IMR-90 (cell line): ENCODE data around the gene COL25A1. TPM values are rescaled to one million over a fixed set of nuclear protein-coding genes. Genes with fewer than 3 reads are reported as not detected.

Source experiments
- ATAC-seq: fragments of 200-7000 bp; cut with Tn5 transposase; 2 replicates; pipeline ENCODE4 v1.9.1; 2020; ENCODE audit warnings: low read depth, mild to moderate bottlenecking, moderate library complexity
- BruUV-seq: library from RNA; stranded (reverse); fragments of 400-500 nt; replicated peaks from 2 replicates; lab custom pipeline; 2021; lab: Mats Ljungman, UMichigan
- CTCF ChIA-PET: fragments of 300-600 bp; formaldehyde crosslinking; extraction: SDS; loops from one replicate; lab custom pipeline; 2021; ENCODE audit warnings: antibody characterized with exemption; lab: Yijun Ruan, JAX
- POLR2A ChIA-PET: fragments of 300-600 bp; sonication (Branson Sonifier 250); formaldehyde crosslinking; loops from one replicate; lab custom pipeline; 2022; ENCODE audit warnings: antibody characterized with exemption; ENCODE audit not compliant: unreplicated experiment; lab: Charles Lee
- DNase-seq: peaks from one replicate; pipeline ENCODE4 v3.0.0; 2013
- H2AFZ ChIP-seq: replicated peaks from 2 replicates; pipeline ENCODE3; 2013; ENCODE audit warnings: low read length, mild to moderate bottlenecking; ENCODE audit not compliant: poor library complexity
- H2AK5ac ChIP-seq: 2 replicates; pipeline ENCODE4 v1.6.1; 2013; ENCODE audit warnings: low read depth, low read length, inconsistent platforms
- H2AK9ac ChIP-seq: replicated peaks from 2 replicates; pipeline ENCODE3; 2013; ENCODE audit warnings: mild to moderate bottlenecking, low read depth, low read length, moderate library complexity; ENCODE audit not compliant: poor library complexity
- H2BK120ac ChIP-seq: 2 replicates; pipeline ENCODE4 v1.6.1; 2013; ENCODE audit warnings: low read depth, low read length, inconsistent platforms
- H2BK15ac ChIP-seq: 3 replicates; pipeline ENCODE4 v1.6.1; 2013; ENCODE audit warnings: low read depth, low read length, inconsistent platforms
- H2BK20ac ChIP-seq: 2 replicates; pipeline ENCODE4 v1.6.1; 2013; ENCODE audit warnings: low read depth, mild to moderate bottlenecking, inconsistent platforms, low read length, moderate library complexity
- H2BK5ac ChIP-seq: 2 replicates; pipeline ENCODE4 v1.6.1; 2013; ENCODE audit warnings: mild to moderate bottlenecking, low read depth, low read length, inconsistent platforms; ENCODE audit not compliant: poor library complexity, severe bottlenecking
- H3K14ac ChIP-seq: replicated peaks from 2 replicates; pipeline ENCODE4 v1.6.1; 2013; ENCODE audit warnings: low read depth, low read length, inconsistent platforms
- H3K18ac ChIP-seq: 2 replicates; pipeline ENCODE4 v1.6.1; 2013; ENCODE audit warnings: low read depth, low read length, control low read depth
- H3K23ac ChIP-seq: 2 replicates; pipeline ENCODE4 v1.6.1; 2013; ENCODE audit warnings: low read depth, low read length, inconsistent platforms
- H3K27ac ChIP-seq: 2 replicates; pipeline ENCODE4 v1.5.1; 2013; ENCODE audit warnings: mild to moderate bottlenecking, control low read depth, low read length; ENCODE audit not compliant: insufficient read depth
- H3K27me3 ChIP-seq: 2 replicates; pipeline ENCODE4 v1.6.1; 2013; ENCODE audit warnings: low read length; ENCODE audit not compliant: control insufficient read depth, insufficient read depth
- H3K36me3 ChIP-seq: 2 replicates; pipeline ENCODE4 v1.6.1; 2013; ENCODE audit warnings: low read length, mixed read lengths; ENCODE audit not compliant: control insufficient read depth, insufficient read depth
- H3K4ac ChIP-seq: 2 replicates; pipeline ENCODE4 v1.6.1; 2013; ENCODE audit warnings: low read depth, low read length, inconsistent platforms
- H3K4me1 ChIP-seq: 2 replicates; pipeline ENCODE4 v1.6.1; 2013; ENCODE audit warnings: low read length, mixed read lengths; ENCODE audit not compliant: control insufficient read depth, insufficient read depth
- H3K4me2 ChIP-seq: 2 replicates; pipeline ENCODE4 v1.6.1; 2013; ENCODE audit warnings: low read depth, mild to moderate bottlenecking, control low read depth, low read length, moderate library complexity
- H3K4me3 ChIP-seq: 2 replicates; pipeline ENCODE4 v1.5.1; 2013; ENCODE audit warnings: low read depth, mild to moderate bottlenecking, control low read depth, low read length, moderate library complexity; ENCODE audit not compliant: insufficient read depth
- H3K56ac ChIP-seq: 2 replicates; pipeline ENCODE4 v1.6.1; 2013; ENCODE audit warnings: low read length, inconsistent platforms; ENCODE audit not compliant: insufficient read depth; ENCODE audit errors: extremely low read depth
- H3K79me1 ChIP-seq, 2 experiments: 2 replicates each; pipeline ENCODE4 v1.6.1; 2013; ENCODE audit warnings: low read length in 2 of 2, inconsistent platforms in 1 of 2, low read depth in 1 of 2
- H3K9ac ChIP-seq: 2 replicates; pipeline ENCODE4 v1.6.1; 2013; ENCODE audit warnings: low read depth, low read length, control low read depth
- H3K9me1 ChIP-seq: 2 replicates; pipeline ENCODE4 v1.6.1; 2013; ENCODE audit warnings: low read length, inconsistent platforms; ENCODE audit not compliant: insufficient read depth
- H3K9me3 ChIP-seq: 2 replicates; pipeline ENCODE4 v1.6.1; 2013; ENCODE audit warnings: low read length; ENCODE audit not compliant: control insufficient read depth, insufficient read depth
- H4K20me1 ChIP-seq: 2 replicates; pipeline ENCODE4 v1.6.1; 2013; ENCODE audit warnings: low read length, inconsistent platforms; ENCODE audit not compliant: insufficient read depth
- H4K5ac ChIP-seq: 2 replicates; pipeline ENCODE4 v1.6.1; 2013; ENCODE audit warnings: mild to moderate bottlenecking, low read depth, low read length, control low read depth
- H4K8ac ChIP-seq, 2 experiments: 2 replicates each; pipeline ENCODE4 v1.6.1; 2013; ENCODE audit warnings: low read depth in 2 of 2, low read length in 2 of 2, control low read depth in 1 of 2, inconsistent platforms in 1 of 2
- H4K91ac ChIP-seq: 2 replicates; pipeline ENCODE4 v1.6.1; 2013; ENCODE audit warnings: low read depth, low read length, inconsistent platforms; ENCODE audit not compliant: insufficient read depth
- BHLHE40 ChIP-seq: fragments of 150-350 bp; IDR thresholded peaks from 2 replicates; pipeline ENCODE4 v1.6.1; 2016; ENCODE audit warnings: mild to moderate bottlenecking, low read depth, low read length
- CEBPB ChIP-seq: IDR thresholded peaks from 2 replicates; pipeline ENCODE4 v1.6.1; 2012; ENCODE audit warnings: low read depth, low read length, improper control_type of control experiment
- CHD1 ChIP-seq: IDR thresholded peaks from 2 replicates; pipeline ENCODE4 v1.6.1; 2012; ENCODE audit warnings: low read depth, low read length, improper control_type of control experiment
- FOS ChIP-seq: fragments of 150-350 bp; IDR thresholded peaks from 2 replicates; pipeline ENCODE4 v1.6.1; 2016; ENCODE audit warnings: low read depth, low read length
- MAFK ChIP-seq: IDR thresholded peaks from 2 replicates; pipeline ENCODE4 v1.6.1; 2012; ENCODE audit warnings: low read depth, low read length, improper control_type of control experiment
- MAZ ChIP-seq: IDR thresholded peaks from 2 replicates; pipeline ENCODE4 v1.6.1; 2012; ENCODE audit warnings: low read depth, mild to moderate bottlenecking, low read length, improper control_type of control experiment, moderate library complexity, borderline replicate concordance
- MXI1 ChIP-seq: IDR thresholded peaks from 2 replicates; pipeline ENCODE4 v1.6.1; 2012; ENCODE audit warnings: low read depth, mild to moderate bottlenecking, low read length, moderate library complexity, borderline replicate concordance
- NFE2L2 ChIP-seq: fragments of 150-350 bp; IDR thresholded peaks from 2 replicates; pipeline ENCODE4 v1.6.1; 2016; ENCODE audit warnings: low read depth, mild to moderate bottlenecking, low read length
- POLR2A ChIP-seq: IDR thresholded peaks from 2 replicates; pipeline ENCODE4 v1.6.1; 2012; ENCODE audit warnings: mild to moderate bottlenecking, low read depth, low read length
- RAD21 ChIP-seq: IDR thresholded peaks from 2 replicates; pipeline ENCODE4 v1.6.1; 2012; ENCODE audit warnings: low read length, improper control_type of control experiment
- RCOR1 ChIP-seq: IDR thresholded peaks from 2 replicates; pipeline ENCODE4 v1.6.1; 2012; ENCODE audit warnings: mild to moderate bottlenecking, low read length, improper control_type of control experiment; ENCODE audit not compliant: insufficient replicate concordance
- RFX5 ChIP-seq: IDR thresholded peaks from 2 replicates; pipeline ENCODE4 v1.8.0; 2012; ENCODE audit warnings: low read depth, mild to moderate bottlenecking, low read length, moderate library complexity
- SMC3 ChIP-seq: fragments of 150-350 bp; IDR thresholded peaks from 2 replicates; pipeline ENCODE4 v1.6.1; 2016; ENCODE audit warnings: low read depth, mild to moderate bottlenecking, antibody characterized with exemption, low read length, moderate library complexity
- WGBS, 2 experiments: methylation state at CpG; one replicate each; pipeline versions ENCODE4 v1.1.5 to v1.1.7; 2013; ENCODE audit warnings: missing lambda C conversion rate in 2 of 2; ENCODE audit not compliant: insufficient read length in 1 of 2; ENCODE audit errors: extremely low coverage in 2 of 2; 5-methylcytosine and 5-hydroxymethylcytosine counted together
- dilution Hi-C: fragments of 300-500 bp; cut with HindIII; formaldehyde crosslinking; loops from one replicate; pipeline ENCODE4 v1.14.3; 2018; ENCODE audit warnings: low sequenced_read_pairs; ENCODE audit not compliant: unreplicated experiment
- in situ Hi-C: fragments of 300-500 bp; cut with MboI; formaldehyde crosslinking; loops from 3 replicates; pipeline ENCODE4 v1.14.3; 2019; ENCODE audit warnings: low sequenced_read_pairs, inconsistent platforms, mixed read lengths
- intact Hi-C: fragments of 100-400 bp; cut with micrococcal nuclease; formaldehyde crosslinking; loops from 2 replicates; pipeline ENCODE4 v1.10.0; 2022
- polyA plus RNA-seq, 3 experiments: library from polyadenylated mRNA; depleted of rRNA; stranded (reverse); fragments of >200 nt; gene quantifications; 2 replicates each; pipeline ENCODE4 v1.2.3, GENCODE V29; 2012; ENCODE audit warnings: low replicate concordance in 1 of 3
- total RNA-seq: library from RNA; depleted of rRNA; stranded (reverse); fragments of >200 nt; gene quantifications from 2 replicates; pipeline ENCODE4 v1.2.3, GENCODE V29; 2012
- TF ChIP-seq, protein P1 (sequence below): fragments of 150-350 bp; IDR thresholded peaks from 2 replicates; pipeline ENCODE4 v1.6.1; 2017; ENCODE audit warnings: mild to moderate bottlenecking, antibody characterized with exemption, low read length, low read depth
- TF ChIP-seq, protein P2 (sequence below): fragments of 150-350 bp; IDR thresholded peaks from 2 replicates; pipeline ENCODE4 v1.6.1; 2016; ENCODE audit warnings: low read depth, mild to moderate bottlenecking, low read length, moderate library complexity, borderline replicate concordance
- TF ChIP-seq, protein P3 (sequence below): conservative IDR thresholded peaks from 2 replicates; pipeline ENCODE4 v1.5.1; 2012; ENCODE audit warnings: mild to moderate bottlenecking, low read depth, low read length, improper control_type of control experiment

COL25A1 gene
- total and polyA plus RNA-seq, 2 of the 4 experiments (the other 2 are of a cell fraction): under 0.01 to 0.05 TPM

DNA sequence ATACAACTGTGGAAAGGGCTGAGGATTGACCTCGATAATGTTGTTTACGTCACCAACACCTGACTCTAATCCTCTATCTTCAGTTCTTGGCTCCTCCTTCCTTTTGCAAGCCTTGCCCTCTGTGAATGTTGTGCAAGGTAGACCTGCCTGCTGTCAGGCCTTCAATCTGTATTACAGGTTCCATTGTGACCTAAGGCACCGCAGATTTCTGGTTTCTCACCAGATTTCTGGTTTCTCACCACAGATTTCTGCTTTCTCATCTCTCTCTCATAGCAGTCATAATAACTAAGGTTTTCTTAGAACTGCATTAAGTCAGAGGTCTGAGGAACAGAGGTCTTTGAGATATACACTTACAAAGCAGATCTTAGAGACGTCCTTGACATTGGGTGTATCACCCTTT, 488.1 kb downstream of the COL25A1 start:
- H3K23ac ChIP-seq: no peak overlapping the region
- no peak for ATAC-seq
- dilution Hi-C loops: no loop called here

More for the DNA sequence above, 488.1 kb downstream of the COL25A1 start:
- ChIA-PET POLR2A (no interaction called here), CTCF (no interaction called here)
- Histone ChIP-seq H3K36me3 (no peaks in the 10 kb centered on the region), H2BK15ac (no peak overlapping the region), H3K27ac (no peak overlapping the region), H2AFZ (no peak overlapping the region), H2BK5ac (no peak overlapping the region), H3K9me1 (no peaks in the 10 kb centered on the region), H2BK20ac (no peak overlapping the region), H3K27me3 (peaks cover 3% of the 10 kb centered on the region), H3K14ac (no peak overlapping the region), H3K4me3 (no peak overlapping the region), H3K4me2 (no peak overlapping the region), H3K4ac (no peak overlapping the region), H3K4me1 (no peaks in the 10 kb centered on the region), H4K5ac (no peak overlapping the region), H3K56ac (no peak overlapping the region), H3K18ac (no peak overlapping the region), H3K9me3 (no peaks in the 10 kb centered on the region), H3K9ac (no peak overlapping the region), H2AK5ac (no peak overlapping the region), H2AK9ac (no peak overlapping the region), H4K20me1 (no peaks in the 10 kb centered on the region), H4K91ac (no peak overlapping the region), H4K8ac (no peak overlapping the region), H2BK120ac (no peak overlapping the region), H3K79me1 (no peaks in the 10 kb centered on the region)
- no CpG with 5 or more reads among the region's 4 CpGs for WGBS, 2 experiments
- intact Hi-C loops: no loop called here
- in situ Hi-C loops: no loop called here
- no peak for DNase-seq
- no peak for TF ChIP-seq RCOR1
- TF ChIP-seq, protein P1, sequence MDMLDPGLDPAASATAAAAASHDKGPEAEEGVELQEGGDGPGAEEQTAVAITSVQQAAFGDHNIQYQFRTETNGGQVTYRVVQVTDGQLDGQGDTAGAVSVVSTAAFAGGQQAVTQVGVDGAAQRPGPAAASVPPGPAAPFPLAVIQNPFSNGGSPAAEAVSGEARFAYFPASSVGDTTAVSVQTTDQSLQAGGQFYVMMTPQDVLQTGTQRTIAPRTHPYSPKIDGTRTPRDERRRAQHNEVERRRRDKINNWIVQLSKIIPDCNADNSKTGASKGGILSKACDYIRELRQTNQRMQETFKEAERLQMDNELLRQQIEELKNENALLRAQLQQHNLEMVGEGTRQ: no peak
- TF ChIP-seq SMC3: no peak
- TF ChIP-seq NFE2L2: no peak
- TF ChIP-seq, protein P2, sequence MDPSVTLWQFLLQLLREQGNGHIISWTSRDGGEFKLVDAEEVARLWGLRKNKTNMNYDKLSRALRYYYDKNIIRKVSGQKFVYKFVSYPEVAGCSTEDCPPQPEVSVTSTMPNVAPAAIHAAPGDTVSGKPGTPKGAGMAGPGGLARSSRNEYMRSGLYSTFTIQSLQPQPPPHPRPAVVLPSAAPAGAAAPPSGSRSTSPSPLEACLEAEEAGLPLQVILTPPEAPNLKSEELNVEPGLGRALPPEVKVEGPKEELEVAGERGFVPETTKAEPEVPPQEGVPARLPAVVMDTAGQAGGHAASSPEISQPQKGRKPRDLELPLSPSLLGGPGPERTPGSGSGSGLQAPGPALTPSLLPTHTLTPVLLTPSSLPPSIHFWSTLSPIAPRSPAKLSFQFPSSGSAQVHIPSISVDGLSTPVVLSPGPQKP: no peak
- no peak for TF ChIP-seq MAFK
- TF ChIP-seq RAD21: no peak
- no peak for TF ChIP-seq MXI1
- TF ChIP-seq, protein P3, sequence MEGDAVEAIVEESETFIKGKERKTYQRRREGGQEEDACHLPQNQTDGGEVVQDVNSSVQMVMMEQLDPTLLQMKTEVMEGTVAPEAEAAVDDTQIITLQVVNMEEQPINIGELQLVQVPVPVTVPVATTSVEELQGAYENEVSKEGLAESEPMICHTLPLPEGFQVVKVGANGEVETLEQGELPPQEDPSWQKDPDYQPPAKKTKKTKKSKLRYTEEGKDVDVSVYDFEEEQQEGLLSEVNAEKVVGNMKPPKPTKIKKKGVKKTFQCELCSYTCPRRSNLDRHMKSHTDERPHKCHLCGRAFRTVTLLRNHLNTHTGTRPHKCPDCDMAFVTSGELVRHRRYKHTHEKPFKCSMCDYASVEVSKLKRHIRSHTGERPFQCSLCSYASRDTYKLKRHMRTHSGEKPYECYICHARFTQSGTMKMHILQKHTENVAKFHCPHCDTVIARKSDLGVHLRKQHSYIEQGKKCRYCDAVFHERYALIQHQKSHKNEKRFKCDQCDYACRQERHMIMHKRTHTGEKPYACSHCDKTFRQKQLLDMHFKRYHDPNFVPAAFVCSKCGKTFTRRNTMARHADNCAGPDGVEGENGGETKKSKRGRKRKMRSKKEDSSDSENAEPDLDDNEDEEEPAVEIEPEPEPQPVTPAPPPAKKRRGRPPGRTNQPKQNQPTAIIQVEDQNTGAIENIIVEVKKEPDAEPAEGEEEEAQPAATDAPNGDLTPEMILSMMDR: no peak
- TF ChIP-seq POLR2A: no peak
- TF ChIP-seq MAZ: no peak
- TF ChIP-seq BHLHE40: no peak
- no peak for TF ChIP-seq RFX5
- TF ChIP-seq CHD1: no peak
- no peak for TF ChIP-seq CEBPB
- no peak for TF ChIP-seq FOS
- BruUV-seq: no TSS peak
